HG03442 (cell line): ENCODE measurements around the gene MAP2K3.
"Not testable (repeated sequence)": the region's sequence is repeated elsewhere in the genome, so short reads cannot be mapped to it uniquely, and the experiment has no call there.

ENCODE experiments used
- ATAC-seq: cut with Tn5 transposase; IDR thresholded peaks from one replicate; pipeline ENCODE4 v1.9.1; 2021; ENCODE audit warnings: mild to moderate bottlenecking, moderate library complexity; ENCODE audit not compliant: unreplicated experiment

Gene MAP2K3

DNA sequence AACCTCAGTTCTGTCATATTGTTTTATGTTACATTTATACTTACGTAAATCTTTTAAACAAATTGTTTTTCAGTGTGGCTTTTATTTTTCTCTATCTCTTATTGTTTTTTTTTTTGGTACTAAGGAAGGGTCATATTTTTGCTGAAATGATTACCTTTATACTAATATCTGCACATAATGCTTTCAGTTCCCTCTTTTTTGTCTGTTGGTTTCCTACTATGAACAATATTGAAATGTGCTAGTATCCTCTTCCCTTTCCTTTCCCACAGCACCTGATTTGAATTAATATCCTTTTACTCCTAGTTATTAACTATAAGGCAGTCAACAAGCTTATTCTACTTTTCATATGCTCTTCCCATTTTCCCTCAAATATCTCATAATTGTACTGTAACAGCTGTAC, 43.4 kb downstream of the MAP2K3 start:
- ATAC-seq: peak; percentile 57

DNA sequence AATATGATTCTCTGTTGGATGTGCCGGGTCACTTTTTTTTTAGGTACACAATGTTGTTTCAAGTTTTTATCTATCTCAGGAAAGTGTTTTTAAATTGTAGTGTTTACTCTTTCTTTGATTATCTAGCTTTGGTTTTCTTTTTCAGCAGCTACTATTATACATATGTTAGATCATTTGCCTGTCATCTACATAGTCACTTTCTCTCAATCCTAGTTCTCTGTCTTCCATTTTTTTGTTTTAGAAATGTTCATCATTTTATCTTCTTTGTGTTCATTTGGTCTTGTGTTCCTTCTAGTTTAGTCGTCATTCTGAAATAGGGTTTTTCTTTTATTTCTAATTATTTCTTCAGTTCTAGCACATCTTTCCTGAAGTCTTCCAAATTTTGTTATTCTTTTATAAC, 44.3 kb downstream of the MAP2K3 start:
- not testable (repeated sequence) for ATAC-seq

DNA sequence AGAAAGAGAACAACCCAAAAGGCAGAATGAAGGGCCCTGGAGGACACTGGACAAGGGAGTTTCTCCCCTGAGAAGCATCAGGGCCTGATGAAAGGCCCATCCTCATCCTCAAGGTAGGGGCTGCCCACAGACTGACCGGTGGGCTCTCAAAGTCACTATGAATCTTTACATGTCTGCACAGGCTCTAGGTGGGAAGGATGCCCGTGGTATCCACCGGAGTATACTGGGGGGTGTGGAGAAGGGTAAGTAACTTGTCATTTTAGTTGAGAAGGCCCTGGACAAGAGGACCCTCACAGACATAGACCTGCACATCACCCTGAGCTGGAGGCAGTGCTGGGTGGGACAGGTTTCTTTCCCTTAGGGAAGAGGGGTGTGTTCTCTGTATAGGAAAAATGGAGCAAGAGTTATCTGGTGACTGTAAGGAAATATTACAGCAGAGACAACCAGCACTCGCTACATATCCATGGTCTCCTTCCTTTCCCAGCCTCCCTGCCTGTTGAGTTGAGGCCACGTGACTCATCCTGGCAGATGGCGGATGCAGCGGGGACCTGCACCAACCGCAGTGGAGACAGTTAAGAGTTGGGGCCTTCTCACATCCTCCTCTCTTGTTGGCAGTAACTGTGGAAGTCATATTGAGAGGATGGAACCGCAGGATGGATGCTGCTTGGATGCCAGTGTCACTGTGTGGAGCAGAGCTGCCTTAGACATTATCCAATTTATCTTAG, 46.1 kb downstream of the MAP2K3 start:
- no peak for ATAC-seq

DNA sequence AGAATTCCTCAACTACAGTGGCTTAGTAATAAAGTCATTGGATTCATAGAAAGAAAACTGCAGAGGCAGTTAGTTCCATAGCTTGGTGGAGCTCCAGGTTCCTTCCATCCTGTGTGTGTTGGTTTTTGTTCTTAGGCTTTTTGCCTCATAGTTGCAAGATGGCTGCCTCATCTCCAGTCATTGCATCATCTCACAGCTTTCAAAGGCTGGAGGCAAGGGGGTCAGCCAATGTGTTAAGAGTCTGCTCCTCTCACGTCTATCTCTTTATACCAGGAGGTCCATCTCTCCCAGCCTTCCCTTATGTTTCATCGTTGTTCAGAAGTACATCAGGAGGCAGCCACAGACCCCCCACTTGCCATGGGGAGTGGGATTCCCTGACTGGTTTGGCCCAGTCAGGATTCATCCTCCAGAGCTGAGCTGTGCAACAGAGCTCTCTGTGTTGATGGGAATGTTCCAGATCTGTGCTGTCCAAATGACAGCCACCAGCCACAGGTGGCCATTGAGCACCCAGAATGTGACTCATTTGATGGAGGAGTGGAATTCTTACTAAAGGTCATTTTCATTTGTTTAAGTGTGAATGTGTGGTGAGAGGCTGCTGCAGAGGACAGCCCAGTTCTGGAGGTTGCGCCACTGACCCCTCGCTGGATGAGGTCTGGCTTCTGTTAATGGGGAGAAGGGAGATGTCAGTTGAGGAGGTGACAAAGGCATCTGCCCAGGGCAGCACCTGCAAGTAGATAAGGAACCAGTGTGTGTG, 52.2 kb downstream of the MAP2K3 start:
- ATAC-seq: not testable (repeated sequence)

DNA sequence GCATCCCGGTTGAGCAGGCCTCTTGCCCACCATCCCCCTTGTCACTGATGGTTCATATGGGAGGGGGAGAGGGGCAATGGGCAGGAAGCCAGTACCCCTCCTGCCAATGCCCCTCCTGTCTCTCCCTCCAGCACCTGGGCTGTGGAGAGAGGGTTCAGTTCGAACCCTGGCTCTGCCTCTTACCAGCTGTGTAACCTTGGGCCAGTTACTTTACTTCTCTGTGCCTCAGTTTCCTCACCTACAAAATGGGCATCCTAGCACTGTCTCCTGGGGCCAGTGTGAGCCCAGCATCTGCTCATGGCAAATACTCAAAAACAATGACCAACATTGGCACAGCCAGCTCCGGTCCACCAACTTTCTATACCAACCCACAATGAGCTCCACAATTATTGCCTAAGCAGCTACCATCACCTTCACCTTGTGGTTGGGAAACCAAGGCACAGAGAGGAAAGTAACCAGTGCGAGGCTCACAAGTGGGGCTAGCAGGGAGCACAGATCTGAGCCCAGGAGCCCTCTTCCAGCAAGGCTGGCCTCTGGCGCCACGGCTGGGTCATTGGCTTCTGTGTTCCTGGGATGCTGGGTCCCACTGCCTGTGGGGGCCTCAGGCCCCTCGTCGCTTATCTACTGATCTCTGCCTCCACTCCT, 53.6 kb downstream of the MAP2K3 start:
- ATAC-seq: not testable (repeated sequence)

DNA sequence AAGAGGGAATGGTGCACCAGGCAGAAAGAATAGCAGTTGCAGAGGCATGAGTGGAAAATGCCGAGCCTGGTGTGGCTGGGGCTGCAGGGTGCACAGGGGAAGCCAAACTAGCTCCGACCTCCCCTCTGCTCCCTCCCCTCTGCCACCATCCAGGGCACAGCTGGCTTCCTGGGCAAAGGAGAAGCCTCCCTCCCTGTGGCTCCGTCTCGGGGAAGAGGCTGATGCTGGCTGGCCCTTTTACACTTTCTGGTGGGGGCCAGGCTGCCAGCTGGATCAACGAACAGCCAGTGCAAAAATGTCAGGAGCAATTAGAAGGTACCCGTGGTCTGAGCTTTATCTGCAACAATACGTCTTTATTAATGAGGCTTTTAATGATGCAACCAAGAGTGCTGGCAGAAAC, 54.5 kb downstream of the MAP2K3 start:
- ATAC-seq: no peak

DNA sequence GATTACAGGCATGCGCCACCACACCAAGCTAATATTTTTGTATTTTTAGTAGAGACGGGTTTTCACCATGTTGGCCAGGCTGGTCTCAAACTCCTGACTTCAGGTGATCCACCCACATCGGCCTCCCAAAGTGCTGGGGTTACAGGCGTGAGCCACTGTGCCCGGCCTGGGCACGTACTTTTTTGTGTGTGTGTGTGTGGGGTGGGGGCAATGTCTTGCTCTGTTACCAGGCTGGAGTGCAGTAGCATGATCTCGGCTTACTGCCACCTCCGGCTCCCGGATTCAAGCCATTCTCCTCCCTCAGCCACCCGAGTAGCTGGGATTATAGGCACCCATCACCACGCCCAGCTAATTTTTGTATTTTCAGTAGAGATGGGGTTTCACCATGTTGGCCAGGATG, 55.1 kb downstream of the MAP2K3 start:
- ATAC-seq: not testable (repeated sequence)

DNA sequence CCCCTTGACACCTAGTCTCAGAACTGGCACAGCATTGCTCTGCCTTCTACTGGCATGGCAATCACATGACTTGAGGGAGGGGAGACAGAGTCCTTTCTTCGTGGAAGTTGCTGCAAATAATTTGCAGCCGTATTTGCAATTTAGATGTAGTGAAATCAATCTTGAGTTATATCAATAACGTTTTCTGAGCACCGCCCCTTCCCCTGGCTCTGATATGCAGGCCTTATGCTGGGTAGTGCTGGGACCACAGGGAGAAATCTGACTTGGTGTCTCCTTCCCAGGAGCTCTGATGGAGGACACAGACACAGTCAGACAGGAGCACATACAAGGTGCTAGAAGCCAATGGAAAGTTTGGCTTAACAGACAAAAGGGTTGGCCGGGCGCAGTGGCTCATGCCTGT, 55.9 kb downstream of the MAP2K3 start:
- not testable (repeated sequence) for ATAC-seq

DNA sequence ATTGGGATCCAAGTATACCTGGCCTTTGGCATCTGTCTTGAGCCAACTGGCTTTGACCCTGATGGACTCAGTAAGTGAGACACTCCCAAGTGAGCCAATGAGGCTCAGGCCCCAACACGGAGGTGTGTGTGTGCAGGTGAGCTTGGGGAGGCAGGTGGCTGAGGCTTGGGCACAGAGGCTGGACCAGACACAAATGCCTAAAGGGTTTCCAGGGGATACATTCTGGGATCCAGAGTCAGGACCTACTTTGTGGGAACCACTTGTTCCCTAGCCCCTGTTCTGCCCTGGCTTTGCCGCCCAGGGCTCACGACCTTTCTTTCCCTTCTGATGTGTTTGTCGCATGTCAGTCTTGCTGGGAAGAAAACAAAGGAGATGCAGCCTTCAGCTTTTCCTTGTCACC, 56.8 kb downstream of the MAP2K3 start:
- ATAC-seq: not testable (repeated sequence)

DNA sequence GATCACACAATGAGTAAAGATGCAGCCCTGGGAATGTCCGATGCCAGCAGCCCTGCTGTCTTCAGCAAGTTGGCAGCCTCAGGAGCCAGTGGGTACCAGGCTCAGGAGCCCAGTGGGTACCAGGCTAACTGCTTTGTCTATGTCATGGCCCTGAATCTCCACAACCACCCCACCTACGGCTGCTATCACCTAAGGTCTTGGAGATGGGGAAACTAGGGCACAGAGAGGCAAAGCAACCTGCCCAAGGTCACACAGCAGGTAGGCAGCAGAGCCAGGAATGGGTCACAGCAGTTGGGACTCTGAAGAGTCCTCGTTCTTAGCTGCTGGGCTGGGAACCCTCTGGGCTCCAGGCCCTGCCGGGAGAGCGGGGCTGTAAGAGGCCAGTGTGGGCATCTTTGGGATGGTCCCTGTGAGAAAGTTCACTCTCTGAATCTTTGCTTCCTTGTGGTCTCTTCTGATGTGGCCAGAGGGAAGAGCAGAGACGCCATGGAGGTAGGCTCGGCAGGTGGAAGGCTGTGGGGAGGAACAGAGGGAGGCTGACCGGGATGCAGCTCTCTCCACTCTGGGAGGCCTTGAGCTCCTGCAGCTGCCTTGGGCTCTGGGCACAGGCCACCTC, 57.5 kb downstream of the MAP2K3 start:
- not testable (repeated sequence) for ATAC-seq

DNA sequence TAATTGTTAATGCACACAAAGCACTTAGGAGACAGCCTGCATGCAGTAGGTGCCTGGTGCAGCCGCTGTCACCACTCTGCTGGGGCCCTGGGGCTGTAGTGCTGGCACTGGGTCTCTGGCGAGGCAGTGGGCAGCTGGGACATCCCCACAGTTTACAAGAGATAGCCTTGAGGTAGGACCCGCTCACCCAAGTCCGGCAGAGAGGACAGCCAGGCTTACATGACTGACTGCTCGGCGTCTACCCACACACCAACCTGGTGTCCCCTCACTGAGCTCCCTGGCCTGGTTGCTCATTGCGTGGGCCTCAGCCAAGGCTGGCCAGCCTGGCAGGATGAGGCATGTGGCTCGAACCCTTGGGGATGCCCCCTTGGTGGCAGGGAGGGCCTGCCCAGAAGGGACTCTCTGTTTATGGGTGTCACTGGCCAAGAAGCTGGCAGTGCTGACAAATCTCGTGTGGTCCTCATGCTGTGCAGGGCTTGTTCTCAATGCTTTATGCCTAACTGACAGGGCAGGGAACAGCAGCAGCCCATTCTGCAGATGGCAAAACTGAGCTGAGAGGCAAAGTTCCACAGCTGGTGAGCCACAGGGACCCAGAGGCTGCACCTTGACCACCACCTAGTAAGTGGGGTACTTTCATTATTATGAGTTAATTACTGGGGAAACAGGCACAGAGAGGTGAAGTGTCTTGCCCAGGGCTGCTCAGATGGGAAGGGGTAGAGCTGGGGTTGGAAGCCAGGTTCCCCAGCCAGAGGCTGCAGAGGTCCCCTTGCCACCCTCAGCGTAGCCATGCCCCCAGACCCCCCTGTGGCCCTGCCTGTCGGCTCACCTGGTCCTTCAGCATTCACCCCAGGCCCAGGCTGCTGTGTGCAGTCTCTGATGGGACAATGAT, 58.8 kb downstream of the MAP2K3 start:
- not testable (repeated sequence) for ATAC-seq

DNA sequence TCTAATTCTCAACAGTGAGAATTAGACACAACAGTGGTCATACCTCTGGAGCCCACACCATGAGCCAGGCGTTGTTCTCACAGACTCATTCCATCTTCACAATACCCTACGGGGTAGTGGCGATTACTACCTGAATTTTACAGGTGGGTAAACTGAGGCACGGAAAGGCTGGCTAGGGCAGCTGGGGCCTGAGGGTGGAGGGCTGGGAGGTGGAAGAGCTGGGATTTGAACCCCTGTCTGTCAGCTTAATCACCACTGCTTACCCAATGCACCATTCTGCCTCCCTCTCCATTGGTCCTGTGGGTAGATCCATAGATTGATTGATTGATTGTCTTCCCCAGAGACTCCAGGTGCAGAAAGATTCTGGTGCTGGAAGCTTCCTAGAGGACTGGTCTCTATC, 60.3 kb downstream of the MAP2K3 start:
- not testable (repeated sequence) for ATAC-seq

DNA sequence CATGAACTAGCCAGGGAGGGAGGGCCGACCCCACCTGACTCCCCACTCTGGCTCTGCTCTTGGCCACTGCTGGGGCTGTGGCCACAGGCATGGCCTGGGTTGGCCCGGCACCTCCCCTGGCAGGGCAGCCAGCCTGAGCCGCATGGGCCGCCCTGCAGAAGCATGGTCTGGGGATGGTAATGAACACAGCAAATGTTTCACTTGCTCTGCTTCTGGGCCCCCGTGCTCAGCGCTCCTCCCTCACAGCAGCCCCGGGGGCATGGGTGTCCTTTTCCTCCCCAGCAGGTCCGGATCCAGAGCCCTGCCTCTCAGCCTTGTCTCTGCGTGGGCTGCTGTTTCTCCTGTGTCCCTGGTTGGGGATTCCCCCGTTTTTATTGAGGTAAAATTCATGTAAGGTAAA, 60.7 kb downstream of the MAP2K3 start:
- ATAC-seq: no peak

DNA sequence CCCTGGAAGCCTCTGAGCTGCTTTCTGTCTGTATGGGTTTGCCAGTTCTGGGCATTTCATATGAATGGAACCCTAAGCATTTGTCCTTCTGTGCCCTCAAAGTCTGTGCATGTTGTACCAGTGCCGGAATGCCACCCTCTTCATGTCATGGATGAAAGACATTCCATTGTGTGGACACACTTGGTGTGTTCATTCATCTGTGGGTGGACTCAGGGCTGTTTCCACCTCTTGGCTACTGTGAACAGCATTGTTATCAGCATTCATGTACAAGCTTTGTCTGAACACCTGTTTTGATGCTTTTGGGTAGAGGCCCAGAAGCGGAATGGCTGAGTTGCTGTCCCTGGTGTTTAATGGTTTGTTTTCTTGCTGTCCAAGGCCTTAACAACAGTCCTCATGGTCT, 61.6 kb downstream of the MAP2K3 start:
- not testable (repeated sequence) for ATAC-seq

DNA sequence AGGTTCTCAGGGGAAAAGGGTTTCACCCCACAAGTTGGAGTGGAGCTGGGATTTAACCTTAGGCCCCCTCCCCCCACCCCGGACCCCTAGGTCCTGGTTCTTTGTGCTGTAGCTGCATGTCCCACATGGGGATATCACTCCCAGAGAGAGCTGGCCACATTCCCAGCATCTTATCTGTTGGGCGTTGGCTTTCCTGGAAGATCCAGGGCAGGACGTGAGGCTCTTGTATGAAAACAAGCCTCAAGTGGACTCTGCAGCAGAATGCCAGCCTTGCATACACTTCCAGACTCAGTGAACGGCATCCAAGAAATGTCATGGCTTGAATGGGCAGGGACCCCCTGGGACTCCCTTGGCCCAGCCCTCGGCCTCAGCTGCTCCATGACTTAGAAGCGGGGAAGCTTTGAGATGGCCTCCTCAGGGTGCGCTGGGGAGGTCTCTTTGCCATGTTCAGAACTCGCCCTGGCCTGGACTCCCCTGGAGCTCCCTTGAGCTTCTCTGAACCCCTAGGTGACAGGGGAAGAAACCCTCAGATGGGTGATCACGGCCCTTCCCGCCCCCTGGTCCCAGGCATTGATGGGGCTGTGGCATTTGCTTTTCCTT, 62.2 kb downstream of the MAP2K3 start:
- ATAC-seq: not testable (repeated sequence)

DNA sequence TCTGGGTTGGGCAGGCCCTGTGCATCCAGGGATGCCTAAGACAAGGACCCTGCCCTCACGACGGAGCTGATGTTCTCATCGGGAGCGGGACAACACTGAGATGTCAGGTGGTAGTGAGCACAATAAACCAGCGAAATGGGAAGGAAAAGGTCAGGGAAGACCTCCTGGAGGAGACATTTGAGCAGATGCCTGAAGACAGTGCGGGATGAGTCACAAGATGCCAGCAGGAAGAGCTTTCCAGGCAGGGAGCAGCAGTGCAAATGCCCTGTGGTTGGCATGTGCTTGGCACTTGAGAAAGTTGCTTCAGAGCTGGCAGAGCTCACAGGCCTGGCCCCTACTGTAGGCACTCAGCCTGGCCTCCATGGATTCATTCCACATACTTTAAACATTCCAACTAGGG, 63.1 kb downstream of the MAP2K3 start:
- not testable (repeated sequence) for ATAC-seq

DNA sequence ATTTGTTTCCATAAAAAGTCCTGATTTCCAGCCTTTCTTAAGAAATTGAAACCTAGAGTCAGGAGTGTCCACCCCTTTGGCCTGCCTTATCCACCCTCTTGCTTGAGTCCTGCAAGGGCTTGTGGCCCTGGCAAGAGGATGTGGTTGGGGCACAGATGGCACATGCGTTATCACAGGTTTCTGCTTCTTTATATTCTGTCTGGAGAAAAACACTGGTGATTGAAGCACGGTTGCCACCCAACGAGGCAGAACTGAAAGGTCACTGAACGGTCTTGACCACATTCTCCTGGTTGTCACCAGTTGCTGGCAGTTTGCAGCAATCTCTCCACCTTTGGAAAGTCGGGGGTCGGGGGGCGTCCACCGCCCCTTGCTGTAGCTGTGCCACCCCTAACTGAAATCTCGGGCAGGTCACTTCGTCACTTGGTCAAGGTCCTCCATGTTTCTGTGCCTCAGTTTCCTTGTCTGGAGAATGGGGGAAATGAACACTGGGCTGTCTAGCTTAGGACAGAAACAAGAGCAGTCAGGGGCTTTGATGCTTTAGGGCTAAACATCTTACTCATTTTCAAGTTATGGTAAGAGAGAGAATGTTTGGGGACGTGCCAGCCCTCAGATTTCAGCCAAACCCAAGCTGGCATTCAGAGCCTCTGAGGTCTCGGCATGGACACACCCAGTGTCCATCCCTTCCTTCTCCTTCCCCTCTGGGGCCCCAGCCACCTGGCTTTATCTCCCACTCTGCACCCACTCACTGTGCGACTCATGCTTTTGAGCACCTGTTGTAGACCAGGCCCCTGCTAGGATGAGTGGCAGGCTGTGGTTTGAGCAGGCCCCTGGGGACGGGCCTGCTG, 63.8 kb downstream of the MAP2K3 start:
- ATAC-seq: peak; percentile 32

DNA sequence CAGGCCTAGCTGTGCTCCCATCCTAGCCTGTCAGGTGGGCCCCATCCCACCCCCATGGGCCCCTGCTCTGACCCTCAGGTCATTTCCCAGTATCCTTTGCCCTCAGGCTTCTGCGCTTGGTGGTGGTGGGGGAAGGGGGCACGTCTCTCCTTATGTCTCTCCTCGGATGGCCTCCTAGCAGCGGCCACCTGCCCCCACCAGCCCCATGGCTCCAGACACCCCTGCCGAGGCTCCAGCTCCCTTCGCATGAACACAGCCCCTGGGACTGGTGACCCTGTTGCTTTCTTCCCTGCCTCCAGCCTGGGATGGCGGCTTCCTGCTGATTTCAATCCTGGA, 64.4 kb downstream of the MAP2K3 start:
- ATAC-seq: not testable (repeated sequence)

DNA sequence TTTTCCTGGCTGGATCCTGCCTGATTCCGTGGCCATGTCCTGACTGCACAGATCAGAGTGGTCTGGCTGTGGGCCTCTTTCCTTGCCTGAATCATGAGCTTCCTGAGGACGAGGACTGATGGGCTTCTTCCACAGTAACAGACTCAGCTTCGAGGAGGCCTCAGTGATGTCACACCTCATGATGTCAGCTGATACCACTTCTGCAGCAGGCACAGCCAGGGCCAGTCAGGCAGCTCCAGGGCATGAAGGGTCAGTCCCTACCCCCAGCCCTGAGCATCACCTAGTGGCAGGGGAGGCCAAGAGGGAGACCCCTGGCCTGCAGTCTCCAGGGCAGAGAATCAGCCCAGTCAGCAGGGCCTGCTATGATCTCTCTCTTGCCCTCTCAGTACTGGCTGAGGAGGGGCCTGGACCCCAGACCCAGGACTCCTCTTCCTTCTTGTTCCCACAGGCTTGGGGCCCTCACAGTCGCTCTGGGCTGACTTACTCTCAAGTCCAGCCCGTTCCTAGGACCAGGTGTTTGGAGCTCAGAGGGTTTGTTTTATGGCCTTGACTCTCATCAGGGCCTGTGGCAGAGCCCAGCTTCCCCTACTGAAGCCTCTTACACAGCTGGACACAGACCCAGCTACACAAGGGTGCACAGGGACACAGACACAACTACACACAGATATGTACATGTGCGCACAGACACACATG, 65.0 kb downstream of the MAP2K3 start:
- not testable (repeated sequence) for ATAC-seq
